CD4-positive, alpha-beta memory T cell (primary cell): ENCODE measurements around the gene GGA1. TPM values are rescaled to one million over a fixed set of nuclear protein-coding genes. Genes with fewer than 3 reads are reported as not detected.
A peak's percentile ranks its signal among the peaks of the same experiment; 100 is the strongest.
"Not testable (repeated sequence)": the region's sequence is repeated elsewhere in the genome, so short reads cannot be mapped to it uniquely, and the experiment has no call there.

Experiments used
- CTCF ChIA-PET: fragments of 350-600 bp; sonication (Branson Sonifier 250); formaldehyde crosslinking; loops from one replicate; lab custom pipeline; 2021; ENCODE audit warnings: inconsistent platforms; ENCODE audit not compliant: partially characterized antibody; lab: Charles Lee
- POLR2A ChIA-PET: fragments of 350-600 bp; sonication (Branson Sonifier 250); formaldehyde crosslinking; loops from one replicate; lab custom pipeline; 2021; ENCODE audit not compliant: partially characterized antibody; lab: Charles Lee
- DNase-seq, 5 donors: peaks; one replicate each; pipeline versions ENCODE4 v3.0.0 to v3.0.0-alpha.2; 2020 to 2022; ENCODE audit warnings: mixed read lengths in 1 of 5
- H3K27ac ChIP-seq: one replicate; pipeline ENCODE4 v1.7.0; 2013; ENCODE audit warnings: low read depth, low read length
- H3K27me3 ChIP-seq: 2 replicates; pipeline ENCODE4 v1.7.0; 2013; ENCODE audit warnings: mild to moderate bottlenecking, low read length, moderate library complexity; ENCODE audit not compliant: insufficient read depth
- H3K36me3 ChIP-seq: 2 replicates; pipeline ENCODE4 v1.7.0; 2013; ENCODE audit warnings: mild to moderate bottlenecking, low read length, moderate library complexity; ENCODE audit not compliant: insufficient read depth
- H3K4me1 ChIP-seq: 2 replicates; pipeline ENCODE4 v1.7.0; 2013; ENCODE audit warnings: mild to moderate bottlenecking, low read length, moderate library complexity; ENCODE audit not compliant: insufficient read depth
- H3K4me3 ChIP-seq, 2 donors: one replicate each; pipeline ENCODE4 v1.7.0; 2013; ENCODE audit warnings: low read length in 2 of 2, mild to moderate bottlenecking in 1 of 2
- H3K9me3 ChIP-seq, 2 donors: one replicate each; pipeline ENCODE4 v1.7.0; 2013; ENCODE audit warnings: low read length in 2 of 2, control low read depth in 1 of 2; ENCODE audit not compliant: control insufficient read depth in 1 of 2
- H3K27ac Mint-ChIP-seq, 7 donors: one replicate each; pipeline ENCODE4 v1.8.0; 2020 to 2021; ENCODE audit warnings: mixed read lengths in 7 of 7, mild to moderate bottlenecking in 6 of 7, inconsistent platforms in 3 of 7, moderate library complexity in 3 of 7
- H3K27me3 Mint-ChIP-seq, 2 donors: one replicate each; pipeline ENCODE4 v1.8.0; 2020 to 2021; ENCODE audit warnings: mixed read lengths in 2 of 2
- H3K36me3 Mint-ChIP-seq, 2 donors: one replicate each; pipeline ENCODE4 v1.8.0; 2020 to 2021; ENCODE audit warnings: mixed read lengths in 2 of 2, inconsistent platforms in 1 of 2, mild to moderate bottlenecking in 1 of 2
- H3K4me1 Mint-ChIP-seq, 4 donors: one replicate each; pipeline ENCODE4 v1.8.0; 2020 to 2021; ENCODE audit warnings: mixed read lengths in 4 of 4, mild to moderate bottlenecking in 1 of 4
- H3K4me3 Mint-ChIP-seq, 8 donors: one replicate each; pipeline ENCODE4 v1.8.0; 2020 to 2021; ENCODE audit warnings: mixed read lengths in 8 of 8, mild to moderate bottlenecking in 7 of 8, moderate library complexity in 6 of 8, inconsistent platforms in 3 of 8
- H3K9me3 Mint-ChIP-seq, 8 donors: one replicate each; pipeline ENCODE4 v1.8.0; 2020 to 2021; ENCODE audit warnings: mixed read lengths in 8 of 8, mild to moderate bottlenecking in 5 of 8, inconsistent platforms in 3 of 8, moderate library complexity in 1 of 8
- intact Hi-C: fragments of 100-400 bp; cut with micrococcal nuclease; formaldehyde crosslinking; loops from one replicate; pipeline ENCODE4 v1.15.1; 2023
- polyA plus RNA-seq, 2 donors: library from polyadenylated mRNA; unstranded; fragments of 300-500 nt; fragmentation: Illumina TruSeq; gene quantifications; one replicate each; pipeline ENCODE4 v1.2.3, GENCODE V29; 2021
- total RNA-seq, 2 experiments: library from RNA; stranded (reverse); gene quantifications; one replicate each; pipeline ENCODE4 v1.2.3, GENCODE V29; 2021

Gene GGA1
- total and polyA plus RNA-seq, 4 experiments from 2014 or later, result 16.3 to 109 (median 67.5) TPM

DNA sequence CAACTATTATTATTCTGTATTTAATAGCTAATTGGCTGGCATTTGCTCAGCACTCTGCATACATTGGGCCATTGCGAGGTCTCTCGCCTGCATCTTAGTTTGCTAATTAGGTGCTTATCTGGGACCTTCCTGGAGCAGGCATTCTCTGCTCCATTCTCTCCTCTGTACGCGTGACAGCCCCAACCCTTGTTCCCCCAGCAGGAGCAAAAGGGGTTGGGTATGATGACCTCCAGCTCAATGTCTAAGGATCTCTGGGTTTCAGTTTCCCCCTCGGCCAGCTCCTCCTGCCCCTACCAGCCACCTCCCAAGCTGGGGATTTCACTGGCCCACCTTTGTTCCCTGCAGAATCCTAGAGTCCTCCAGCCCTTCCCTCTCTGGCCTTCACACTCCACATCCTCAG, 19.0 kb upstream of the GGA1 start:
- no peak overlapping the region for H3K27ac ChIP-seq
- ChIA-PET CTCF (interaction anchor here (0.8 to 8.1 kb wide), 5 partner anchors 9 to 49 kb away, joined by 3 to 122 read pairs (median 72); partner anchors contain the start of genes GGA1 and LGALS2), POLR2A (interaction anchor here (0.9 kb wide), 1 partner anchor 23 kb away, joined by 3 read pairs; no protein-coding TSS in a partner anchor)
- Mint-ChIP-seq H3K27ac (no peak overlapping the region), H3K36me3 (no peaks in the 10 kb centered on the region), H3K27me3 (peaks cover 11 to 12% of the 10 kb centered on the region in 2 donors), H3K4me1 (peaks cover 9 to 14% (median 11%) of the 10 kb centered on the region in 4 donors), H3K4me3 (no peak overlapping the region), H3K9me3 (peaks cover 0 to 2% (median 0%) of the 10 kb centered on the region in 8 donors)
- peaks cover 6% of the 10 kb centered on the region for H3K4me1 ChIP-seq
- no peaks in the 10 kb centered on the region for H3K36me3 ChIP-seq
- H3K4me3 ChIP-seq, result no peak overlapping the region
- DNase-seq, result no peak
- no peaks in the 10 kb centered on the region for H3K27me3 ChIP-seq
- H3K9me3 ChIP-seq, result no peaks in the 10 kb centered on the region
- intact Hi-C loops, result no loop called here

DNA sequence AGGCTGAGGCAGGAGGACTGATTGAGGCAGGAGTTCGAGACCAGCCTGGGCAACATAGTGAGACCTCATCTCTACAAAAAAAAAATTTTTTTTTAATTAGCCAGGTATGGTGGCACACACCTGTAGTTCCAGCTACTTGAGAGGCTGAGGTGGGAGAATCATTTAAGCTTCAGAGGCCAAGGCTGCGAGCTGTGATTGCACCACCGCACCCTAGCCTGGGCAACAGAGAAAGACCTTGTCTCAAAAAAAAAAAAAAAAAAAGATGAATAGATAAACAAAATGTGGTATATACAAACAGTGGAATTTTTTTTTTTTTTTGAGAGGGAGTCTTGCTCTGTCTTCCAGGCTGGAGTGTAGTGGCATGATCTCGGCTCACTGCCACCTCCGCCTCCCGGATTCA, 17.6 kb upstream of the GGA1 start:
- H3K4me3 ChIP-seq, H3K36me3 ChIP-seq, H3K36me3 Mint-ChIP-seq, DNase-seq, intact Hi-C loops, H3K9me3 ChIP-seq, H3K9me3 Mint-ChIP-seq, H3K27ac ChIP-seq, H3K4me3 Mint-ChIP-seq, H3K4me1 ChIP-seq, H3K27ac Mint-ChIP-seq, H3K27me3 ChIP-seq, H3K27me3 Mint-ChIP-seq: not testable (repeated sequence)
- ChIA-PET CTCF (interaction anchor here (0.7 to 8.1 kb wide), 5 partner anchors 17 to 380 kb away, joined by 3 to 122 read pairs (median 72); partner anchors contain the start of gene GGA1), POLR2A (interaction anchor here (1.1 to 2.2 kb wide), 2 partner anchors 17 to 36 kb away, joined by 3 to 43 read pairs; partner anchors contain the start of gene GGA1)
- peaks cover 9 to 14% (median 11%) of the 10 kb centered on the region in 4 donors for H3K4me1 Mint-ChIP-seq

DNA sequence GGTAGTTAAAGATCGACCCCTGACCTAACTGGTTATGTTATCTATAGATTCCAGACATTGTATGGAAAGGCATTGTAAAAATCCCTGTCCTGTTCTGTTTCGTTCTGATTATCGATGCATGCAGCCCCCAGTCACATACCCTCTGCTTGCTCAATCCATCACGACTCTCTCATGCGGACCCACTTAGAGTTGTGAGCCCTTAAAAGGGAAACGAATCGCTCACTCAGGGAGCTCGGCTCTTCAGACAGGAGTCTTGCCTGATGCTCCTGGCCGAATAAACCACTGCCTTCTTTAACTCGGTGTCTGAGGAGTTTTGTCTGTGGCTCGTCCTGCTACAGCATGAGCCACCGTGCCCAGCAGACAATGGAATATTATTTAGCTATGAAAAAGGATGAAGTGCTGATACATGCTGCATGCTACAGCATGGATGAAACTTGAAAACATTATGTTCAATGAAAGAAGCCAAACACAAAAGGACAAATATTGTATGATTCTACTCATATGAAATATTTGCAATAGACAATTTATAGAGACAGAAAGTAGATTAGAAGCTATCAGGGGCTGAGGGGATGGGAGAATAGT, 16.7 kb upstream of the GGA1 start:
- no peak overlapping the region for H3K27ac ChIP-seq
- CTCF ChIA-PET, result interaction anchor here (0.7 to 8.1 kb wide), 34 partner anchors 10 to 348 kb away, joined by 3 to 122 read pairs (median 5); partner anchors contain the start of genes GGA1, LGALS2, NOL12 and PDXP

DNA sequence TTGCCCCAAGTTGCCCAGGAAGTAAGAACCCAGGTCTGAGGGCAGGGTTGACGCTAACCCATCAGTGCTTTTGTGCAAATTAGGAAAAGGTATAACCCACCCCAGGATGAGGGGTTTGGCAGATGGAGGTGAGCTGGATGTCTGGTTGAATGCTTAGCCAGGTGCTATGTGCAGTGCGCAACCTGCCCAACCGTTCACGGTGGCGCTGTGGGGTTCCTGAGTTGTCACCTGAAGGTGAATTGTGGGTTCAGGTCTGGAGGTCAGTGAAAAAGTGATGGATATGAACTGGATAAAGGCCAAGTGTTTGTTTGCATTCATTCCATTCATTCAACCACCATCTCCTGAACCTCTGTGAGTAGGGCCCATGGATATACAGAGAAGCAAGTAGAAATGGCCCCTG, 14.4 kb upstream of the GGA1 start:
- H3K27ac ChIP-seq, result no peak overlapping the region
- H3K4me1 Mint-ChIP-seq, result peaks cover 9 to 14% (median 11%) of the 10 kb centered on the region in 4 donors
- no peak for DNase-seq
- H3K9me3 ChIP-seq, result no peaks in the 10 kb centered on the region
- ChIA-PET CTCF (interaction anchor here (8.1 kb wide), 1 partner anchor 13 kb away, joined by 122 read pairs; the partner anchor contains the start of gene GGA1), POLR2A (no interaction called here)
- H3K4me1 ChIP-seq, result peaks cover 6% of the 10 kb centered on the region
- H3K27ac Mint-ChIP-seq, result no peak overlapping the region
- H3K36me3 Mint-ChIP-seq, result no peaks in the 10 kb centered on the region
- peaks cover 0 to 3% of the 10 kb centered on the region in 2 donors for H3K27me3 Mint-ChIP-seq
- no peaks in the 10 kb centered on the region for H3K27me3 ChIP-seq
- no peaks in the 10 kb centered on the region for H3K9me3 Mint-ChIP-seq
- no peak overlapping the region for H3K4me3 ChIP-seq
- intact Hi-C loops, result no loop called here
- no peak overlapping the region for H3K4me3 Mint-ChIP-seq
- no peaks in the 10 kb centered on the region for H3K36me3 ChIP-seq

More for the DNA sequence above, 16.7 kb upstream of the GGA1 start:
- peak overlapping the region; percentile 74 to 86 (median 82) for H3K4me3 Mint-ChIP-seq
- no peaks in the 10 kb centered on the region for H3K36me3 Mint-ChIP-seq
- H3K9me3 Mint-ChIP-seq, result peaks cover 0 to 2% (median 0%) of the 10 kb centered on the region in 8 donors
- DNase-seq, result no peak
- H3K27ac Mint-ChIP-seq, result peak overlapping the region in 6 of 7 donors; percentile 13 to 89 (median 86)
- peaks cover 9 to 14% (median 11%) of the 10 kb centered on the region in 4 donors for H3K4me1 Mint-ChIP-seq
- peak overlapping the region in 1 of 2 donors; percentile 16 for H3K4me3 ChIP-seq
- no peaks in the 10 kb centered on the region for H3K9me3 ChIP-seq
- H3K36me3 ChIP-seq, result no peaks in the 10 kb centered on the region
- POLR2A ChIA-PET, result interaction anchor here (0.8 to 2.2 kb wide), 20 partner anchors 10 to 277 kb away, joined by 3 to 43 read pairs (median 5); partner anchors contain the start of genes GGA1, LGALS1, MFNG and NOL12
- H3K27me3 Mint-ChIP-seq, result peaks cover 6 to 9% of the 10 kb centered on the region in 2 donors
- peaks cover 6% of the 10 kb centered on the region for H3K4me1 ChIP-seq
- H3K27me3 ChIP-seq, result no peaks in the 10 kb centered on the region
- intact Hi-C loops, result loop anchor here (1.0 kb wide), 3 partner anchors 16 to 54 kb away; partner anchors contain the start of gene GGA1

DNA sequence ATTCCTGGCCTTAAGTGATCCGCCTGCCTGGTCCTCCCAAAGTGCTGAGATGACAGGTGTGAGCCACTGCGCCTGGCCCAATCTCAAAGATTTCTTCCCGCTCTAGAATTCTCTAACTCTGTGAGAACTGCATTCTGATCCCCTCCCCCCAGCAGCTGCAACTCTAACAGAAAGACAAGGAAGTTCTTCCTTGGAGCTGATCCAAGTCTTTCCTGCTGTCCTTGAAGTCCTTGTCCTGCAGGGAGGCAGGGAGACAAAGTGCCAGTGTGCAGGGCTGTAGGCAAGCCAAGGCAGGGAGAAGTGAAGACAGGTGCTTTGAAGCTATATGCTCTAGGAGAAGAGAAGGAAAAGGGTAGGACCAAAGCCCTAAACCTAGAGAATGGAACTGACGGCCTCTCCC, 9.5 kb upstream of the GGA1 start:
- peaks cover 9 to 13% (median 11%) of the 10 kb centered on the region in 4 donors for H3K4me1 Mint-ChIP-seq
- H3K36me3 Mint-ChIP-seq, result no peaks in the 10 kb centered on the region
- intact Hi-C loops, result no loop called here

DNA sequence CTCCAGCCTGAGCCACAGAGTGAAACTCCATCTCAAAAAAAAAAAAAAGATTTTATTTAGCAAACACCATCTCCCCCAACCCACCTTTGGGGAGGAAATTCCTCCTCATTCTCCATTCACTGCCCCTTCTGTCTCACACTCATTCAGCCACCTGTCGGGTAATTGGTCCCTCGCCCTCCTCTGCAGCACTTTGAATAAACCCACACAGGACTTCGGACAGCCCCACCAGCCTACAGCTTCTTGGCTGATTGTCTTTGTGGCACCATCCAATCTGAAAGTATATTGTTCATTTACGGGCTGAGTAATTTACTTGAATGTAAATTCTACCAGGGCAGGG, 7.5 kb upstream of the GGA1 start:
- H3K4me1 Mint-ChIP-seq, result peaks cover 22 to 33% (median 27%) of the 10 kb centered on the region in 4 donors
- Histone ChIP-seq H3K9me3 (no peaks in the 10 kb centered on the region), H3K27ac (no peak overlapping the region), H3K27me3 (no peaks in the 10 kb centered on the region), H3K4me3 (no peak overlapping the region), H3K4me1 (peaks cover 25% of the 10 kb centered on the region), H3K36me3 (no peaks in the 10 kb centered on the region)
- POLR2A ChIA-PET, result interaction anchor here (1.0 kb wide), 1 partner anchor 42 kb away, joined by 3 read pairs; no protein-coding TSS in a partner anchor
- H3K36me3 Mint-ChIP-seq, result no peaks in the 10 kb centered on the region
- no peak for DNase-seq
- H3K9me3 Mint-ChIP-seq, result peaks cover 0 to 5% (median 0%) of the 10 kb centered on the region in 8 donors
- CTCF ChIA-PET, result interaction anchor here (0.6 to 2.8 kb wide), 2 partner anchors 9 to 553 kb away, joined by 5 to 19 read pairs; no protein-coding TSS in a partner anchor
- intact Hi-C loops, result no loop called here
- H3K4me3 Mint-ChIP-seq, result no peak overlapping the region
- no peak overlapping the region for H3K27ac Mint-ChIP-seq
- peaks cover 0 to 3% of the 10 kb centered on the region in 2 donors for H3K27me3 Mint-ChIP-seq

More for the DNA sequence above, 9.5 kb upstream of the GGA1 start:
- no peak overlapping the region for H3K4me3 ChIP-seq
- H3K27ac ChIP-seq, result no peak overlapping the region
- POLR2A ChIA-PET, result interaction anchor here (2.4 kb wide), 1 partner anchor 9 kb away, joined by 11 read pairs; the partner anchor contains the start of gene GGA1
- CTCF ChIA-PET, result interaction anchor here (0.9 kb wide), 1 partner anchor 9 kb away, joined by 3 read pairs; no protein-coding TSS in a partner anchor
- Mint-ChIP-seq H3K27me3 (peaks cover 0 to 3% of the 10 kb centered on the region in 2 donors), H3K27ac (peak overlapping the region in 1 of 7 donors; percentile 25), H3K4me3 (no peak overlapping the region), H3K9me3 (peaks cover 0 to 5% (median 0%) of the 10 kb centered on the region in 8 donors)
- H3K36me3 ChIP-seq, result no peaks in the 10 kb centered on the region
- no peaks in the 10 kb centered on the region for H3K9me3 ChIP-seq
- no peaks in the 10 kb centered on the region for H3K27me3 ChIP-seq
- H3K4me1 ChIP-seq, result peaks cover 5% of the 10 kb centered on the region
- DNase-seq, result no peak
